Mammary epithelial cell (primary cell): ENCODE measurements around the gene FMNL2.

ENCODE experiments used
- CTCF ChIP-seq, 2 donors: IDR thresholded peaks in 1 of 2; conservative IDR thresholded peaks in 1 of 2; 2 replicates each; pipeline ENCODE4 v1.5.1; 2011 to 2012; ENCODE audit warnings: inconsistent platforms in 2 of 2, low read length in 2 of 2, mild to moderate bottlenecking in 2 of 2, control low read depth in 1 of 2, low read depth in 1 of 2; ENCODE audit not compliant: insufficient read depth in 1 of 2; ENCODE audit errors: extremely low read depth in 1 of 2
- EZH2 ChIP-seq: IDR thresholded peaks from 2 replicates; pipeline ENCODE4 v1.6.1; 2012; ENCODE audit warnings: low read length, inconsistent platforms, borderline replicate concordance

- TF ChIP-seq CTCF (conservative IDR thresholded peaks at IDR 0.05 in 1 of 2, IDR thresholded peaks at IDR 0.05 in 1 of 2; ENCODE audit: extremely low read depth in 1 of 2, insufficient read depth in 1 of 2, low read depth in 1 of 2, low read length in 2 of 2) (no peak), EZH2 (no peak)
Observed at GRCh38 chr2:152550386-152550785, 215.4 kb downstream of the FMNL2 start.
